AG08396 (cell line): Measurements from ENCODE around the gene MED13L.
"Not testable (repeated sequence)": the region's sequence is repeated elsewhere in the genome, so short reads cannot be mapped to it uniquely, and the experiment has no call there.

ENCODE experiments used
- DNase-seq: peaks from one replicate; pipeline ENCODE4 v3.0.0; 2012; ENCODE audit warnings: low spot score, mixed read lengths

Gene MED13L

DNA sequence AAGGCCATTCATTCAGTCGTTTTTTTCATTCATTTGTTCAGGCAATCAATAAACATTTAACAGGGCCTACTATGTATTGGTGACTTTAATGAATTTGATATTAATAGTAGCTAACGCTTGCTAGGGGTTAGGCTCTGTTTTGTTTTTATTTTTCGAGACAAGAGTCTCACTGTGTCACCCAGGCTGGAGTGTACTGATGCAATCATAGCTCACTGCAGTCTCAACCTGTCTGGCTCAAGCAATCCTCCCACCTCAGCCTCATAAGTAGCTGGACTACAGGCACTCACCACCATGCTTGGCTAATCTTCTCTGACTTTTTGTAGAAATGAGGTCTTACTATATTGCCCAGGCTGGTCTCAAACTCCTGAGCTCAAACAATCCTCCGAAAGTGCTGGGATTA lies 25.6 kb upstream of the MED13L start:
- no peak for DNase-seq

DNA sequence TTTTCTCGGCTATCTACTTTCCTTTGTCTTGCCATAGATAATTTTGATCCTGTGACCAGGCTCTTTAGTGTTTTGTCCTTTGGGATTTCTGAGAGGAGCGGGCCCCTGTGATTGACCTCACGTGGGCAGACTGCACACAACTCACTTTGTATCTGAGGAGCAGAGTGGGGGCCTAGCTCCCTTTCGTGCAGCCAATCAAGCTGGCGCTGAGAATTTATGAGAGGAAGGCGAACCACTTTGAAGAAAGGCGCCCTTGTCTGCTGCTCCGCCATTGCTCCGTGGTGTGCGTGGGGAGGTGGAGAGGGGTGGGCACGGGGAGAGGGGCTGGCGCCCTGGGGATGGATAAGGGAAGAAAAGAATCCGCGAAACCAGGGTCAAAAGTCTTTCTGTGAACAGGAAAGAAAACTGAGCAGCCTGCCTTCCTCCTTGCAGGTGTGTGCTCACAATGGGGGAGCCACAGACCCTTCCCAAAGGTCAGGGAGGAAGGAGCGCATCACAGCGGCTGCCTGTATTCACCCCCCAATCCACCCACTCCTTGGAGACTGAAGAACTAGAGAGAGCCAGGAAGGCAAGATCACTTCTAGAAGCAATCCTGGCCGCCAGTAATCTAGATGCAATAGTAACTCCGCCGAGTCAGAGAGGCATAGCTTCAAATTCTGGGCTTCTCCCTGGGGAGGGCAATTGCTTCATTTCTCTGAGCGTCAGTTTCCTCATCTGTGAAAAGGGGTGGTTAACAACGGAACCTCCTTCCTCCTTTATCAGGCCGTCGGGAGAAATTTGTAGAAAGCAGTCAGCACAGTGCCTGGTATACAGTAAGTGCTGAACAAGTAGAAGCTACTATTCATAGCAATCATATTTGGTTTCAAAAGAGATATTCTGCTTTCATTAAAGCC lies 24.9 kb upstream of the MED13L start:
- DNase-seq, result no peak

DNA sequence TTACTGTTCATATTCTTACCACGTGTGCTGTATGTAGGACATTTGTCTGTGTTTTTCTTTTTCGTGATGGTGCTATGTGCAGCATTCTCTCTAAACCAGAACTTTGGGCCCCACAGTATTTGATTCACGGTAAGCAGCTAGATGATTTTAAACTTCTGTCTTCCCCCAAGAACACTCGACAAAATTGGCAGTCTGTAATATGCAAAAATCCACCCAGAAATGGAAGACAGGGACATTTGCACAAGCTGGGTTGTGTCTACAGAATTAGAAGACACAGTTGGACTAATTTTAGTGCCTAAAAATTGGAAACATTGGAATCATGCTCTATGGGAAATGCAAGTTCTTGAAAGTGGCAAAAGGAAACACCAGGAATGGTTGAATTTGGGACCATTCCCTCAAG lies 24.1 kb upstream of the MED13L start:
- no peak for DNase-seq

DNA sequence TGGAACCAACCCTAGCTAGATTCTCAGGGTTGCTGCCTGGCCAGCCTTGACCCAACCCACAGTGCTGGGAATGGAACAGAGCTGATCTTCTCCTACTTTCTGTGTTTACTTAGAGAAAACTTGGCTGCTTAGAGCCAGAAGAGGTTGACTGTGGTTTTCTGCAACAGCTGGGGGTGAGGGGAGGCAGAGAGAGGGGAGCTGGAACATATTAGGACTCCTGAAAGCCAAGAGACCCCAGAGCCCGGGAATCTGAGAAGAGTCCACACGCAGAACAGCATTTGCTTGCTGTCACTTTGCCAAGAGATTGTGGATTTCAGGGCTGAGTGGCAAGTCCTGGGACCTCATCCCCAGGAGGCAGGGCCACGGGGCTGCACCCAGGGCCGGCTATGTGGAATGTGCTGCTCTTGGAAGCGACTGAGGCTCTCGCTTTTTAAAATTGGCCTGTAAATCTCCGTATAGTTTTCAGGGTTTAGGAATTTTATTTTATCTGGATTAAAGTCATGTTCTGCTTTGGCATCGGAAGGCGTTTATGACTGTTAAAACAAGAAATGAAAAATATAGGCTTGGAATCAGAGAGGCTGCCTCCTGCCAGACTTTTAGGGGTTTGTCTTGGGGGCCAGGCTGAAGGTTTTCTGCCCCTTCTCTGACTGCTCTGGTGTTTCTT lies 22.3 kb upstream of the MED13L start:
- DNase-seq, result peak; percentile 36

DNA sequence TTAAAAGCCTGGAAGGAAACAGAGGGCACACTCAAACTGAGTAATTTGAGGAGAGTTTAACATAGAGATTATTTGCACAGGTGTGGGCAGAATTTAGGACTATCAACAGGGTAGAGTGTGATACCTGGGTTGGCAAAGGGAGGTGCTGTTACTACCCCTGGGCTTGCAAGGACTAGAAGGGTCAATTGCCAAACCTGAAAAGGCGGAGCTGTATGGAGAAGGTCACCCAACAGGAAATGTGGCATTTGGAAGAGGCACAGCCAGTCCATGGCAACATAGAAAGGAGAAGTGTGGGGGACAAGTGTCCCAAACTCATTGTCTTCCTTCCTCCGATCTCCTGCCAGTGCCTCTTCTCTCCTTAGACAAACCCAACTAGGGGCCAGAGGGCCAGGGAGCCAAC lies 21.6 kb upstream of the MED13L start:
- no peak for DNase-seq

DNA sequence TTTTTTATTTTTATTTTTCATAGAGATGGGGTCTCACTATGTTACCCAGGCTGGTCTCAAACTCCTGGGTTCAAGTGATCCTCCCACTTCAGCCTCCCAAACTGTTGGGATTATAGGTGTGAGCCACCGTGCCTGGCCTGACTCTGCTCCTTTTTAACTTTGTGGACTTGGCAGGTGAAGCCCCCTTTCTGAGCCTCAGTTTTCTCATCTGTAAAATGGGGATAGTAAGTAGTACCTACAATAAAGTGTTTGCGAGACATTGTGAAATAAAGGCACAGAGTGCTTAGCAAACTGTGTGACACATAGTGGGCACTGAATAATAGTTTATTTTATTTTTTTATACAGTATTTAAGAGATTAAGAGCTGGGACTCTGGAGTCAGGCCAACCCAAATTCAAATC lies 21.1 kb upstream of the MED13L start:
- DNase-seq, result no peak

DNA sequence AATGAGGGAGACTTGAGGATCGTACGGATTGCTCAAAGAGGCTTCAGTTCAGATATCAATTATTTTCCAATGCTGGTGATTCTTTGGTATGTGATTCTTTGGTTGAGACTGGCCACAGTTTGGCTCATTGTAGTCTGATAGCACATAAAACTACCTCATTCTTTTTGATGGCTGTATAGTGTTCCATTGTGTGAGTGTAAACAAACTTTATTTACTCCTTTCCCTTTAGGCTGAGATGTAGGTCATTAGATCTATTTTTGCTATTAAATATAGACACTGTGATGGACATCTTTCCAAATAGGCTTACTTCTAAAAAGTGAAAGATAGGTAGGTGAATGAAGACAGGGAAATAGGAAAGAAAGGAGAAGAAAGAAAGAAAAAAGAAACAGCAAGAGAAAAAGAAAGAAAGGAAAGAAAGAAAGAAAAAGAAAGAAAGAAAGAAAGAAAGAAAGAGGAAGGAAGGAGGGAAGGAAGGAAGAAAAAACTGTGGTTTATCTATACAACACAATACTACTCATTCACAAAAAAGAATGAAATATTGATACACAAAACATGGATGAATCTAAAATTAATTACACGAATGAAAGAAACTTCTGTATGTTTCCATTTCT lies 19.8 kb upstream of the MED13L start:
- DNase-seq, result no peak

DNA sequence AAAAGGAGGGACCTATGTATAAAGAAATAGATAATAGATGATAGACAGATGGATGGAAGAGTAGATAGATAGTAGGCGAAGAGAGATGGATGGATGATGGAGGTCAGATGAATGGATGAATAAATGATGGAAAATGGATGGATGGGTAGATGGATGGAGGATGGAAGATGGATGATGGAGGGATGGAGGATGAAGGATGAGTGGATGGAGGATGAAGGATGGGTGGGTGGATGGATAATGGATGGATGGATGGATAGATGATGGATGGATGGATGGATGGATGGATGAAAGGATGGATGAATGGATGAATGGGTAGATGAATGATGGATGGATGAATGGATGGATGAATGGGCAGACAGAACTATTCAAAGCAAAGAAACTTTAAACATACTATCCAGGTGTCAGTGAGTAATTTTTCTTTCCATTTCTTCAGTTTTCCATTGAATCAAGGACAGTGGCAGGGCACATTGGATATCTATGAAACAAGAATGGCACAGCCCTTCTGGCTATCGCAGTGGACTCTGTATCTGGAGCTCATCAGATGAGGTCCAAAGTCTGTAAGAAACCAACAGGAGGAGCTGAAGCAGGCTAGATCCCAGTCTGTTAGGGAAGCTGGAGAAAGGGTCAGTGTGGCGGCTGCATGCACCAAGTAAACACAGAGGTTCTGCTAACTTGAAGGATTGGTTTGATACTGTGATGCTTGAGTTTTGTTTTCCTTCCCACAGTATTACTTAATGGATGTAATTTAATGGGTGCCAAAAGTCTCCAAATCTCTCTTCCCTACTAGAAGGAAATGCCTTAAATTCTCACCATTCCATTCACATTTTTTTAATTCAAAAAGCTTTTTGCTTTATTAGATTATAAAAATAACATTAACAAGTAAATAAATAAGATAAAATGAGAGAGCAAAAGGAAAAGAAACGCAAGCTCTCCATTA lies 18.1 kb upstream of the MED13L start:
- DNase-seq, result no peak

DNA sequence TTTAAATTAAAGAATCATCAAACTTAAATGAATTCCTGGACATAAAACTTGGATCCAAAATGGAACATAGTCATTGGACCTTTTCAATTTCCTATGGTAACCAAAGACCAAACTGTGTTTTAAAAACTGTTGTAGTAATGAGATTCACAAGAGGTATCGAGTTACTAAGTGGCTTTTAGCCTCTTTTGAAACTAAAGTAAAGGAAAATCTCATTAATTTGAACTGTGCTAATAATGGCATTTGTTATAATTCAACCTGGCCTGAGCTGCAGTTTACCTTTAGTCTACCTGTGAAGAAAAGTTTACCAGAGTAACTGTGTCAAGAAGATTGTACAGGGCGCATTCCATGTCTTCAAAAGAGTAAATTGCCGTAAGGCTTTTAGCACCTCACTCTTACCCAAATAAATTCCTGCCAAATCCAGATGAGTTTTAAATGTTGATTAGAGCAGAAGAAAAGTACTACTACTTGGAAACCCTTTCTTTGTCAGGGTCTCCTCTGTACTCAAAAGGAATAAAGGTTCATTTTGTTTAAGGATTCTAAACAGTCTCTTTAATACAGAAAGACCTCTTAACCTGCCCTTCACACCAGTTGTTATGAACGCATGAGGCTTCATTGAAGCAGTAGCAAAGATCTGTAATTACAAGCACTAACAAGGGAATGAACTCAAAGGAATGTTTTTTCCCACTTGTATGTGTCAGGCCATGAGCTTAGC lies 17.1 kb upstream of the MED13L start:
- DNase-seq, result no peak

DNA sequence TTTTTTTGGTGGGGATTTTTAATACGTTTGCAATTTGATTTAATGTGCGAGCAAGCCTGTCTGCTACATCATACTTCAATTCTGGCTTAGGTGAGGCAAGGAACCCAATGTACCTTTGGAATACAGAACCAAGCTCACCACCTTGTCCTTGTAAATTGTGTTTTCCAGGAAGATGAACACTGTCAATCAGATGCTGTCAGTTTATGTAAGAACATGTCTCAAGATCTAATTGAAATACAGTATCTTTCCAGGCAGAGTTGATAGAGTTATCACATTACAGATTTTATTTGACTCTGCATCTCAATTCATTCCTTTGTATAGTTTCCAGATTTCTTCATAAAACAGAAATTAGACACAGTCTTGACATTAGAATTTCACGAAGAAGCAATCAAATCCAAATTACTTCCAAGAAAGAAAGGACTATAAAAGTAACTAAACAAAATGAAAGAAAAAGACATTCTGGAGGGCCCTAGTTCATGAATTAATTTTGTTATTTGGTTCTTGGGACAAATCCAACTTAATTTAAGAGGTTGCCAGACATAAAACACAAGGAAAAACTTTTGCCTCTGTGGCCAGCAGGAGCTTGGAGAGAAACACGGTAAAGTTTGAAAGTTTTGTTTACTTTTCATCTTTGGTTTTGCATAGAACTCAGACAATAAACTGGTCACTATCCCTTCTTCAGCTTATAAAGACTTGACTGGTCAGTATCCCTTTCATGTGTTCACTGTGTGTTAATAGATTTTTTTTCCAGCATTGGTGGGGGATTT lies 16.4 kb upstream of the MED13L start:
- no peak for DNase-seq

DNA sequence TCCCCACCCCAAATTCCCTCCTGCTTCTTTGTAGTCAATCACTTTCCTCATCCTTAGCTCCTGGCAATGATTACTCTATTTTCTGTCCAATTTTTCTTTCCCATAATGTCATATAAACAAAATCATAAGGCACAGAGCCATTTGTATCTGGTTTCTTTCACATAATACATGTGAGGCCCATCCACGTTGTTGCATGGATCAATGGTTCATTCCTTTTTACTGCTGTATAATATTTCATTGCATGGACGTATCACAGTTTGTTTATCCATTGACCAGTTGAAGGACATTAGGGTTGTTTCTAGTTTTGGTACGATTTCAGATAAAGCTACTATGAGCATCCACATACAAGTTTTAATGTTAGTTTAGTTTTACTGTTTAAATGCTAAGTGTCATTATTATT lies 13.7 kb upstream of the MED13L start:
- DNase-seq, result no peak

DNA sequence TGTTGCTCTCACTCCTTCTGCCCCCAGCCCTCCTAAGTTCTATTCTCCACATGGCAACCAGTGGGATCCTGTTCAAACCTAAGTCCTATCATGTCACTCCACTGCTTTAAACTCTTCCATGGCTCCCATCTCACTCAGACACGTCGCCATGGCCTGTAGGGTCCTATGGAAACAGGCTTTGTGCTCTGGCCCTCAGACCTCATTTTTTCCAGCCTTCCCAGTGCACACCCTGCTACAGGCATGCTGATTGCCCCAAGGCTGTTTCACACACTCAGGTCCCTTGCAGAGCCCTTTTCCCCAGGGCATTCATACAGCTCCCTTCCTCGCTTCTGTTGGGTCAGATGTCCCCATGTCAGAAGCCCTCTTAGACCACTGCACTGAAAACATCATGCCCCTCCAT lies 11.2 kb upstream of the MED13L start:
- DNase-seq, result no peak

DNA sequence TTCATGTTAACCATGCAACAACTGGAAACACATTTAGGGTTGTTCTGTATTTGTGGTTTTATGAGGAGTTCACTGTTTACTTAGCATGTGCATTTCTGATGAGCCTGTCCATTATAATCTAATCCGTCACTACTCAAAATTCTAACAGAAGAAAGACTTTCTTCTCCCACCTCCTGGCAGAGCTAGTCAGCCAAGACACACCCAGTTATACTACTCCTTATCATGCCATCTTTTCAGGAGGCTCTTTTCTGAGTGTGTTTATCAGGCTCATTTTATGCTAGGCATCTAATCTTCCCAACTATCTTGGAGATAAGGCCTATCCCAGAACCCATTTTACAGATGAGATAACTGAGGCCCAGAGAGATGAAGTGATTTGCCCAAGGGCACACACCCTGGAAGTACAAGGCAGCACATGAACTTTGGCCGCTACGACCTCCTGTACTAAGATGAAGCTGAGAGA lies 10.4 kb upstream of the MED13L start:
- DNase-seq, result no peak

DNA sequence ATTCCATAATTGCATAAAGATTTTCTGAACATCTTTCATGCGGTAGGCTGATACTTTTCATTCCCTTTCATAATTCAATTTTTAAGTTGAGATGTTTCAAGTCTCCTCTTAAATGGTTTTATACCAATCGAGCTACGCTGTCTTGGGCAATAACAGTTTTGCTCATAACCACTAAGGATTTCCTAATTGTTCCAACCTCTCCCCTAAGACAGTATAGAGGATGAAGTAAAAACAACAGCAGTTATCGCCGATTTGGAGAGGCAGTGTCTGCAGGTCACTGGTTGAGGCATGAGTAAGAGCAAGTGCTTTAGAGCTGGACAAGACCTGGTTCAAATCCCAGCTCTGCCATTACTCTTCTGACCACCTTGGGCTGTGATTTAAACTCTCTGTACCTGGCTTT lies 6.9 kb upstream of the MED13L start:
- no peak for DNase-seq

DNA sequence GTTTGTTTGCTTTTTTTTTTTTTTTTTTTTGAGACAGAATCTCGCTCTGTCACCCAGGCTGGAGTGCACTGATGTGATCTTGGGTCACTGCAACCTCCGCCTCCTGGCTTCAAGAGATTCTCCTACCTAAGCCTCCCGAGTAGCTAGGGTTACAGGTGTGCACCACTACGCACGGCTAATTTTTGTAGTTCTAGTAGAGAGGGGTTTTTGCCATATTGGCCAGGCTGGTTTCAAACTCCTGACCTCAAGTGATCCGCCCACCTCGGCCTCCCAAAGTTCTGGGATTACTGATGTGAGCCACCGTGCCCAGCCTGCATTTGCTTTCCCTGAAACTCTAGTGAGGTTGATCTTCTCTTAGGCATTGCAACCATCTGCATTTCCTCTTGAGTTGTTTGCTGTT lies 6.4 kb upstream of the MED13L start:
- not testable (repeated sequence) for DNase-seq

DNA sequence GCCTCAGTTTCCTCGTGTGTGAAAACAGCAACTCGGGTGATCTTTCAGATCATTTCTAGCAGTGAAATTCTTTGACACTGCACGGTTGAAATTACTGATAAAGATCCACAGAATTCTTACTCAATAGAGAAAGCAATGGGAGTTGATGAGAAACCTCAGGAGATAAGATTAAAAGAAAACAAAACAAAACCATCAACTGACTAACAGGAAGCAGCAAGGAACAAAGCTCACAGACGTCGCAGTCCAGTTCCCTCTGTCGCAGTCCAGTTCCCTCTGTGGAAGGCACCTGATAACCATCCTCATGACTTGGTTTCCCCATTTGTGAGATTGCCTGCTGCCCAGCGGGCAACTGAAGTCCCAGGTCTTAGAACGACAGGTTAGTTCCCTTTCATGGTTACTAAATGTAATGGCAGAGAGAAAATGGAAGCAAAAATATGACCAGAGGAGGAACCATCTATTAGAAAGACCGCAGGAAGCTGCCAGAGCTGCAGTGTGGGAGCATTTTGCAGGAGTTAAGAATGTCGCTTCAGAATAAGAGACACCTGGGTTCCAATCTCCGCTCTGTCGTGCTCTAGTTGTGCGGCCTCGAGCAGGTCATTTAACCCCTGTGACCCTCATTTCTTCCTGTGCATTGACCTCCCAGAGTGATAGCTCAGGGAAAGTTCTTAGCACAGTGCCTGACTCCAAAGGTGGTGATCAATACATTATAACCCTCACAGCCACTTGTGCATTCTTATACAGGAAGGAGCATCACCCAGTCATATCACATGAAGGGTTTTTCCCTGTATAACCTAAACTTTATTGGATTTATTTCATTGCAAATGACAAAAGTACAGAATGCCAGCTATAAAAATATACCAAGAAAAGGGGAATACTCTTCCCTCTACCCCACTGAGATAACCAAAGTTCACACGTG lies 5.1 kb upstream of the MED13L start:
- no peak for DNase-seq

DNA sequence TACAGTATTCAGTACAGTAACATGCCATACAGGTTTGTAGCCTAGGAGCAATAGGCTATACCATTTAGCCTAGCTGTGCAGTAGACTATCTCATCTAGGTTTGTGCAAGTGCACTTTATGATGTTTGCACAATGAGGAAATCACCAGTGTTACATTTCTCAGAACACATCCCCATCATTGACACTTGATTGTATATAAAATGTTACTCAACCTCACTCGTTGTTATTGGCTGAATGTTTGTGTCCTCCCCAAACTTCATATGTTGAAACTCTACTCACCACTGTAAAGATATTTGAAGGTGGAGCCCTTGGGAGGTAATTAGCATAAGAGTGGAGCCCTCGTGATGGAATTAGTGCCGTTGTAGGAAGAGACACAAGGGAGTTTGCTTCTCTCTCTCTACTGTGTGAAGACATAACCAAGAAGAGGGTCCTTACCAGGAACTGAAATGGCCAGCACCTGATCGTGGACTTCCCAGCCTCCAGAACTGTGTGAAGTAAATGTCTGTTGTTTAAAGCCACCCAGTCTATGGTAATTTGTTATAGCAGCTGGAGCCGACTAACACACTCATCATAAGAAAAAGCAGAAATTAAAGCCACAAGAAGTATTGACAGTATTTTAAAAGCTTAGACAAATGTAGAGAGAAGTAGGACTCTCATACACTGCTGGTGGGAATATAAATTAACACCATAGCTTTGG lies 3.2 kb upstream of the MED13L start:
- no peak for DNase-seq

DNA sequence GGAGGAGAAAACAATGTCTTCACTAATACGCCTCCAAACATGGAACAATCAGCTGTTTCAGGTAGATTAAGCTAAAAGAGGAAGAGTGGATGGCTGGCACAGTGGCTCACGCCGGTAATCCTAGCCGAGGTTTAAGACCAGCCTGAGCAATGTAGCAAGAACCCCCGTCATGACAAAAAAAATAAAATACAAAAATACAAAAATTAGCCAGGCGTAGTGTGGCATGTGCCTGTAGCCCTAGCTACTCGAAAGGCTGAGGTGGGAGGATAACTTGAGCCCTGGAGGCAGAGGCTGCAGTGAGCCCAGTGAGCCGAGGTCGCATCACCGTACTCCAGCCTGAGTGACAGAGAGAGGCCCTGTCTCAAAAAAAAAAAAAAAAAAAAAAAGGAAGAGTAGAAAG lies 1.2 kb upstream of the MED13L start:
- DNase-seq, result no peak

DNA sequence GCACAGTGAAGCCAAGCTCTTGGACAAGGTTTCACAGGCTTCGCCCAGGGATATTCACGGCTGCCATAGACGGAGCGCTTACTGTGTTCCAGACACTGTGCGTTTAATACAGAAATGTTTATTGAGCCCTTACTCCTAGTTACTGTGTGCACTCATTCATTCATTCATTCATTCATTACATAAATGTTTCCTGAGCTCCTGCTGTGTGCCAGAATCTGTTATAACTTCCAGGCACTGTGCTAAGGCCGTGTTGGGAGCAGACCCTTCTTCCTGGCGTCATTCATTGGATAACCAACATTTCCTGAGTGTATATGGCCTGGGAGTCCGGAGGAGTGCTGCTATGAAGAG lies 760 bp upstream of the MED13L start:
- DNase-seq, result no peak
